Measurements from ENCODE around the gene NUDT16. TPM values are rescaled to one million over a fixed set of nuclear protein-coding genes. Genes with fewer than 3 reads are reported as not detected.
A peak's percentile ranks its signal among the peaks of the same experiment; 100 is the strongest.

The NUDT16 gene
- total and polyA plus RNA-seq, 9 of the 15 experiments (the other 6 are each of a cell fraction or from before 2014, with no cell fraction given) = 1.5 to 11.4 (median 7.6) TPM

DNA sequence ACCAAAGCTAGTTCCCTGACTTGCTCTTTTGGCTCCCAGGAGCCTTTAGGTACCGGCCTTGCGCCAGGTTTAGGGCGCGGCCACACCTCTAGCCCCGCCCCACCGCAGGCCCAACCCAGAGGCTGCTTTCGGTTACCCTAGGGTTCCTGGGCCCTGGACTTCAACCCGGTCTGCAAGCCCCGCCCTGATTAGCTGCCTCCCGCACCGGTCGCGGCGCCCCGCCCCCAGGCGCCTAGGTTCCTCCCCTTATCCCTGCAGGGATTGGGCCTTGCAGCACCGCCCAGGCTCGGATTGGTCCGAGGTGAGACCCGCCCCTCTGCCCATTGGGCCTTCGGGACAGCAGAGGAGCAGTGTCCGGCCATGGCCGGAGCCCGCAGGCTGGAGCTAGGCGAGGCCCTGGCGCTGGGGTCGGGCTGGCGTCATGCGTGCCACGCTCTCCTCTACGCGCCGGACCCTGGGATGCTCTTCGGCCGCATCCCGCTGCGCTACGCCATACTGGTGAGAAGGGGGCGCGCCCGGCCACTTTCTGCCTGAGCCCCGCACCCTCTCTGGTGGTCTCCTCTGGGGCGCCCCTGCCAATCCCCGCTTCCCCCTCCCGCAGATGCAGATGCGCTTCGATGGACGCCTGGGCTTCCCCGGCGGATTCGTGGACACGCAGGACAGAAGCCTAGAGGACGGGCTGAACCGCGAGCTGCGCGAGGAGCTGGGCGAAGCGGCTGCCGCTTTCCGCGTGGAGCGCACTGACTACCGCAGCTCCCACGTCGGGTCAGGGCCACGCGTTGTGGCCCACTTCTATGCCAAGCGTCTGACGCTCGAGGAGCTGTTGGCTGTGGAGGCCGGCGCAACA lies at the start of gene NUDT16 (continued):
- TF ChIP-seq SRF (CRISPR knock-in tag; IDR thresholded peaks at IDR 0.05) = peak in 1 of 2 experiments; percentile 21; a peak in 2 of 4 replicates
- no peak for TF ChIP-seq STAG1 (CRISPR knock-in tag; IDR thresholded peaks at IDR 0.05; ENCODE audit: borderline replicate concordance)
- no peak for TF ChIP-seq ZBTB26 (CRISPR knock-in tag; IDR thresholded peaks at IDR 0.05)
- no peak; the same call in 1 of the 2 replicates for TF ChIP-seq TGIF2 (CRISPR knock-in tag; IDR thresholded peaks at IDR 0.05)
- no peak for TF ChIP-seq USF2 (CRISPR knock-in tag; IDR thresholded peaks at IDR 0.05)
- no peak for TF ChIP-seq RBM39 (optimal IDR thresholded peaks at IDR 0.05; ENCODE audit: low read depth, low read length)
- TF ChIP-seq ZHX1 (conservative IDR thresholded peaks at IDR 0.05; ENCODE audit: low read length) = no peak
- no peak for TF ChIP-seq ZNF354B (CRISPR knock-in tag; IDR thresholded peaks at IDR 0.05)
- TF ChIP-seq TARDBP (IDR thresholded peaks at IDR 0.05) = no peak
- TF ChIP-seq EP300 (IDR thresholded peaks at IDR 0.05; ENCODE audit: low read length) = no peak
- TF ChIP-seq HDAC2 (IDR thresholded peaks at IDR 0.05) = no peak
- no peak for TF ChIP-seq RCOR1 (IDR thresholded peaks at IDR 0.05; ENCODE audit: borderline replicate concordance in 1 of 2, low read depth in 2 of 2, low read length in 2 of 2)
- no peak for TF ChIP-seq ZNF699 (CRISPR knock-in tag; IDR thresholded peaks at IDR 0.05; ENCODE audit: insufficient replicate concordance)
- no peak for TF ChIP-seq NFIX (CRISPR knock-in tag; IDR thresholded peaks at IDR 0.05; ENCODE audit: low read depth)
- no peak for TF ChIP-seq GATAD2B (IDR thresholded peaks at IDR 0.05; ENCODE audit: borderline replicate concordance)
- TF ChIP-seq ZNF77 (CRISPR knock-in tag; IDR thresholded peaks at IDR 0.05) = no peak
- TF ChIP-seq, protein P1, sequence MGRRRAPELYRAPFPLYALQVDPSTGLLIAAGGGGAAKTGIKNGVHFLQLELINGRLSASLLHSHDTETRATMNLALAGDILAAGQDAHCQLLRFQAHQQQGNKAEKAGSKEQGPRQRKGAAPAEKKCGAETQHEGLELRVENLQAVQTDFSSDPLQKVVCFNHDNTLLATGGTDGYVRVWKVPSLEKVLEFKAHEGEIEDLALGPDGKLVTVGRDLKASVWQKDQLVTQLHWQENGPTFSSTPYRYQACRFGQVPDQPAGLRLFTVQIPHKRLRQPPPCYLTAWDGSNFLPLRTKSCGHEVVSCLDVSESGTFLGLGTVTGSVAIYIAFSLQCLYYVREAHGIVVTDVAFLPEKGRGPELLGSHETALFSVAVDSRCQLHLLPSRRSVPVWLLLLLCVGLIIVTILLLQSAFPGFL (CRISPR knock-in tag; IDR thresholded peaks at IDR 0.05) = no peak
- no peak; the same call in 1 of the 2 replicates for TF ChIP-seq VEZF1 (CRISPR knock-in tag; IDR thresholded peaks at IDR 0.05)
- no peak for TF ChIP-seq SOX6 (IDR thresholded peaks at IDR 0.05)
- TF ChIP-seq ZC3H4 (CRISPR knock-in tag; IDR thresholded peaks at IDR 0.05; ENCODE audit: borderline replicate concordance) = no peak
- TF ChIP-seq SMARCA4 (IDR thresholded peaks at IDR 0.05) = no peak

Measured in K562 (cell line).